GM12878 (cell line): ENCODE measurements around the gene MSH3. TPM values are rescaled to one million over a fixed set of nuclear protein-coding genes. Genes with fewer than 3 reads are reported as not detected.

Experiments
- ATAC-seq: fragments of 200-7000 bp; cut with Tn5 transposase; 3 replicates; pipeline ENCODE4 v1.9.1; 2020; ENCODE audit warnings: mild to moderate bottlenecking, moderate library complexity
- BruUV-seq: library from RNA; stranded (reverse); fragments of 400-500 nt; replicated peaks from 2 replicates; lab custom pipeline; 2021; lab: Mats Ljungman, UMichigan
- CTCF ChIA-PET: fragments of 300-600 bp; sonication (Branson Sonifier 250); formaldehyde crosslinking; extraction: SDS; loops from one replicate; lab custom pipeline; 2021; ENCODE audit warnings: inconsistent platforms; lab: Yijun Ruan, JAX
- POLR2A ChIA-PET: fragments of 350-600 bp; formaldehyde crosslinking; extraction: SDS; loops from one replicate; lab custom pipeline; 2021; ENCODE audit warnings: inconsistent platforms; lab: Charles Lee
- RAD21 ChIA-PET: fragments of 300-600 bp; sonication (Branson Sonifier 250); formaldehyde crosslinking; loops from one replicate; lab custom pipeline; 2023; ENCODE audit warnings: antibody characterized with exemption; ENCODE audit not compliant: unreplicated experiment; lab: Charles Lee
- SMC1A ChIA-PET: fragments of 300-600 bp; sonication (Branson Sonifier 250); formaldehyde crosslinking; loops from one replicate; lab custom pipeline; 2023; ENCODE audit not compliant: unreplicated experiment, uncharacterized antibody; lab: Charles Lee
- DNase-seq: peaks from one replicate; pipeline ENCODE4 v3.0.0-alpha.2; 2011; ENCODE audit warnings: low read depth, low spot score
- FAIRE-seq: peaks from 3 replicates; lab custom pipeline; 2011; peaks lifted over from hg19 to GRCh38; lab: Jason Lieb, UNC
- H2AFZ ChIP-seq: 2 replicates; pipeline ENCODE4 v1.6.0; 2011; ENCODE audit warnings: low read depth, low read length, control low read depth; ENCODE audit not compliant: control insufficient read depth
- H3K27ac ChIP-seq: 2 replicates; pipeline ENCODE4 v1.5.1; 2011; ENCODE audit warnings: control low read depth; ENCODE audit not compliant: control insufficient read depth, insufficient read depth
- H3K27me3 ChIP-seq, 2 experiments: replicated peaks in 1 of 2; 2 replicates each; pipeline versions ENCODE4 v1.6.0 to v1.6.1; 2011; ENCODE audit warnings: low read length in 1 of 2; ENCODE audit not compliant: control insufficient read depth in 2 of 2, insufficient read depth in 2 of 2
- H3K36me3 ChIP-seq, 2 experiments: 2 replicates each; pipeline ENCODE4 v1.5.1; 2011; ENCODE audit warnings: low read length in 1 of 2; ENCODE audit not compliant: control insufficient read depth in 2 of 2, insufficient read depth in 2 of 2
- H3K4me1 ChIP-seq: 2 replicates; pipeline ENCODE4 v1.6.1; 2011; ENCODE audit warnings: mild to moderate bottlenecking, low read length, moderate library complexity, mixed read lengths; ENCODE audit not compliant: control insufficient read depth, insufficient read depth
- H3K4me2 ChIP-seq: 2 replicates; pipeline ENCODE4 v1.6.0; 2011; ENCODE audit warnings: control low read depth; ENCODE audit not compliant: control insufficient read depth, insufficient read depth
- H3K4me3 ChIP-seq: fragments of 200-600 bp; sonication (generic); 2 replicates; pipeline ENCODE4 v1.5.1; 2016
- H3K79me2 ChIP-seq: 2 replicates; pipeline ENCODE4 v1.6.0; 2011; ENCODE audit warnings: low read length; ENCODE audit not compliant: control insufficient read depth, insufficient read depth
- H3K9ac ChIP-seq: 2 replicates; pipeline ENCODE4 v1.8.0; 2011; ENCODE audit warnings: low read length, control low read depth, mixed read lengths; ENCODE audit not compliant: control insufficient read depth, insufficient read depth
- H3K9me3 ChIP-seq: replicated peaks from 3 replicates; pipeline ENCODE4 v1.5.1; 2011; ENCODE audit warnings: mild to moderate bottlenecking, low read length; ENCODE audit not compliant: control insufficient read depth, insufficient read depth
- H4K20me1 ChIP-seq: 2 replicates; pipeline ENCODE4 v1.6.0; 2011; ENCODE audit not compliant: control insufficient read depth, insufficient read depth
- FOXK2 ChIP-seq: fragments of 450-650 bp; IDR thresholded peaks from 2 replicates; pipeline ENCODE4 v1.6.1; 2017; ENCODE audit warnings: mild to moderate bottlenecking, moderate library complexity
- KAT2A ChIP-seq: conservative IDR thresholded peaks from 2 replicates; pipeline ENCODE4 v1.6.1; 2011; ENCODE audit warnings: low read depth, low read length; ENCODE audit not compliant: control insufficient read depth
- NFIC ChIP-seq: IDR thresholded peaks from 2 replicates; pipeline ENCODE4 v1.6.1; 2012; ENCODE audit warnings: low read depth, mild to moderate bottlenecking, inconsistent platforms, low read length, moderate library complexity
- RAD21 ChIP-seq: IDR thresholded peaks from 2 replicates; pipeline ENCODE4 v1.6.1; 2011; ENCODE audit warnings: mild to moderate bottlenecking, low read depth, low read length, moderate library complexity; ENCODE audit not compliant: insufficient read depth
- TCF7 ChIP-seq: IDR thresholded peaks from 2 replicates; pipeline ENCODE4 v1.6.1; 2014; ENCODE audit warnings: antibody characterized with exemption, borderline replicate concordance
- YY1 ChIP-seq: IDR thresholded peaks from 2 replicates; pipeline ENCODE4 v1.6.1; 2011; ENCODE audit warnings: low read depth, mild to moderate bottlenecking, low read length
- ZNF622 ChIP-seq: fragments of 450-650 bp; IDR thresholded peaks from 2 replicates; pipeline ENCODE4 v1.6.1; 2017; ENCODE audit warnings: mild to moderate bottlenecking, inconsistent platforms
- WGBS: methylation state at CpG from one replicate; pipeline ENCODE4 v1.1.6; 2016; ENCODE audit warnings: low lambda C conversion rate; ENCODE audit not compliant: insufficient replicate concordance, insufficient coverage; ENCODE audit errors: missing lambda C conversion rate; 5-methylcytosine and 5-hydroxymethylcytosine counted together
- in situ Hi-C: fragments of 300-500 bp; cut with MboI; formaldehyde crosslinking; loops from 9 replicates; pipeline ENCODE4 v1.14.3; 2018; ENCODE audit warnings: mixed read lengths
- intact Hi-C: fragments of 100-400 bp; cut with micrococcal nuclease; formaldehyde crosslinking; loops from one replicate; pipeline ENCODE4 v1.14.2; 2022; ENCODE audit not compliant: unreplicated experiment
- polyA plus RNA-seq, 11 experiments: library from polyadenylated mRNA; depleted of rRNA in 4 of 11; unstranded in 6 of 11; stranded (reverse) in 5 of 11; fragments of >200 nt; fragmentation: Nextera tagmentation in 4 of 11; fragmentation: Illumina TruSeq in 1 of 11; extraction: Ambion mirVana in 4 of 11; extraction: Trizol in 1 of 11; gene quantifications; 1 replicate in 1 of 11; 2 replicates in 10 of 11; pipeline versions ENCODE4 v1.2.1 to v1.2.3, GENCODE V29; 2011 to 2016; ENCODE audit warnings: inconsistent platforms in 2 of 11, missing spikeins in 2 of 11, low read depth in 1 of 11
- total RNA-seq, 4 experiments: library from RNA; depleted of rRNA in 3 of 4; stranded (reverse); fragments of >200 nt in 3 of 4; fragmentation: Illumina TruSeq in 1 of 4; extraction: Trizol in 1 of 4; gene quantifications; 2 replicates each; pipeline versions ENCODE4 v1.2.1 to v1.2.3, GENCODE V29; 2013 to 2021
- TF ChIP-seq, protein P1 (sequence below): fragments of 450-650 bp; IDR thresholded peaks from 2 replicates; pipeline ENCODE4 v1.6.1; 2017; ENCODE audit warnings: borderline replicate concordance

The MSH3 gene
- total and polyA plus RNA-seq, 10 of the 15 experiments (the other 5 are each of a cell fraction or from before 2014, with no cell fraction given), result 4.7 to 17.5 (median 12.2) TPM

DNA sequence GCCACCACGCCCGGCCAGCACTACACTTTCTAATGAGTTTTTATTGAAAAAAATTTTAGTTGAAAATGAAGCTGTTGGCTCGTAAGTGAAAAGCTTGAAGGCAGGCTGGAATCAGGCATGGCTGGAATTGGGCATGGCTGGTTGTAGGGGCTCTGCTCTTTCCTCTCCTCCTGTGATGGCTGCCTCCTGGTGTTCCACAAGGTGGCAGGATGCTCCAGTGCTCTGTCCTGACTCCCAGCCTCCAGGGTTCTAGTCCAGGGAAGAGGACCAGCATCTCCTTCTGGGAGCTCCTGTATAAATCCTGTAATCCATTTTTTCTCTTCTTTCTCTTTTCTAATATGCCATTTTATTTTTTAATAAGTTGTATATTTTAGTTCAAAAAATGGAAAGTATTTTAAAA is 57.5 kb downstream of the MSH3 start (continued):
- TF ChIP-seq YY1 (peak; percentile 74), RAD21 (peak; percentile 70)

DNA sequence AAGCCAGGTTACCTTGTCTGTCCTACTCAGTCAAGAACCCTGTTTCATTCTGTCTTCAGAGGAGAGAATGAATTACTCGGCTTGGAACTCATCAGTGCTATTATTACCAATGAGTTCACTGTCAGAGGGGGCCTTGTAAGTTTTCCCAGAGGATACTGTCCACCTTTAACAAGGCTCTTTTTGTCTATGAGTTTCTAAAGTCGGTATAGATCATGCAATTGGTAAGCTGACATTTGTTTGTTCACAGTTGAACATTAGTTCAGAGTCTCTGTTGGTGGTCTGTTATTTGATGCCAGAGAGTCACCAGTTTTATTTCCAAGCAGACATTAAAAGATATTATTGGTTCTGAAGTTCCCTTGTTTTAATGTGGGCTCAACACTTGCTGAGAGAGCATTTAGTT is 58.5 kb downstream of the MSH3 start:
- in situ Hi-C loops, result no loop called here

More for the DNA sequence above, 58.5 kb downstream of the MSH3 start:
- no peak overlapping the region for H3K4me3 ChIP-seq
- ATAC-seq (no peak), DNase-seq (no peak), FAIRE-seq (no peak)
- no peaks in the 10 kb centered on the region for H3K79me2 ChIP-seq
- H3K4me1 ChIP-seq, result no peaks in the 10 kb centered on the region
- no TSS peak for BruUV-seq
- intact Hi-C loops, result no loop called here
- 97% methylated on average over 2 of the region's 2 CpGs for WGBS
- H3K27ac ChIP-seq, result no peak overlapping the region
- H2AFZ ChIP-seq, result no peak overlapping the region
- no peak overlapping the region for H3K9ac ChIP-seq
- SMC1A ChIA-PET, result no interaction called here
- no peak overlapping the region for H3K4me2 ChIP-seq
- POLR2A ChIA-PET, result no interaction called here
- CTCF ChIA-PET, result interaction anchor here (0.8 kb wide), 1 partner anchor 482 kb away, joined by 3 read pairs; no protein-coding TSS in a partner anchor
- H4K20me1 ChIP-seq, result no peaks in the 10 kb centered on the region
- TF ChIP-seq, protein P1, sequence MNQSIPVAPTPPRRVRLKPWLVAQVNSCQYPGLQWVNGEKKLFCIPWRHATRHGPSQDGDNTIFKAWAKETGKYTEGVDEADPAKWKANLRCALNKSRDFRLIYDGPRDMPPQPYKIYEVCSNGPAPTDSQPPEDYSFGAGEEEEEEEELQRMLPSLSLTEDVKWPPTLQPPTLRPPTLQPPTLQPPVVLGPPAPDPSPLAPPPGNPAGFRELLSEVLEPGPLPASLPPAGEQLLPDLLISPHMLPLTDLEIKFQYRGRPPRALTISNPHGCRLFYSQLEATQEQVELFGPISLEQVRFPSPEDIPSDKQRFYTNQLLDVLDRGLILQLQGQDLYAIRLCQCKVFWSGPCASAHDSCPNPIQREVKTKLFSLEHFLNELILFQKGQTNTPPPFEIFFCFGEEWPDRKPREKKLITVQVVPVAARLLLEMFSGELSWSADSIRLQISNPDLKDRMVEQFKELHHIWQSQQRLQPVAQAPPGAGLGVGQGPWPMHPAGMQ, result no peak
- TF ChIP-seq FOXK2, result no peak
- no peak for TF ChIP-seq NFIC
- no peak for TF ChIP-seq KAT2A
- no peak for TF ChIP-seq TCF7
- no peak for TF ChIP-seq ZNF622
- RAD21 ChIA-PET, result no interaction called here
- no peaks in the 10 kb centered on the region for H3K27me3 ChIP-seq
- no peaks in the 10 kb centered on the region for H3K9me3 ChIP-seq
- peaks cover 2 to 3% of the 10 kb centered on the region in 2 experiments; a peak in 3 of 4 replicates for H3K36me3 ChIP-seq
